H1 (cell line): Measurements from ENCODE around the gene DGKZ. TPM values are rescaled to one million over a fixed set of nuclear protein-coding genes. Genes with fewer than 3 reads are reported as not detected.

Source experiments
- CTCF ChIA-PET: fragments of 300-600 bp; sonication (Branson Sonifier 250); formaldehyde crosslinking; loops from one replicate; lab custom pipeline; 2021; ENCODE audit not compliant: partially characterized antibody; lab: Charles Lee
- POLR2A ChIA-PET: fragments of 300-600 bp; sonication (Branson Sonifier 250); formaldehyde crosslinking; loops from one replicate; lab custom pipeline; 2021; ENCODE audit warnings: inconsistent platforms; ENCODE audit not compliant: partially characterized antibody; lab: Charles Lee
- DNase-seq, 2 experiments: peaks; one replicate each; pipeline versions ENCODE4 v3.0.0 to v3.0.0-alpha.2; 2010 to 2022; ENCODE audit warnings: low spot score in 2 of 2, low read depth in 1 of 2, mixed read lengths in 1 of 2
- FAIRE-seq: peaks from 2 replicates; lab custom pipeline; 2011; peaks lifted over from hg19 to GRCh38; lab: Jason Lieb, UNC
- H2AFZ ChIP-seq: 2 replicates; pipeline ENCODE4 v1.8.1; 2012; ENCODE audit warnings: low read length, inconsistent platforms
- H2AK5ac ChIP-seq: 2 replicates; pipeline ENCODE4 v1.6.1; 2013; ENCODE audit warnings: low read depth, low read length
- H2BK120ac ChIP-seq: replicated peaks from 2 replicates; pipeline ENCODE3; 2013; ENCODE audit warnings: low read depth, low read length, inconsistent platforms
- H2BK12ac ChIP-seq: 2 replicates; pipeline ENCODE4 v1.6.1; 2013; ENCODE audit warnings: low read depth, low read length
- H2BK15ac ChIP-seq: 2 replicates; pipeline ENCODE4 v1.6.1; 2013; ENCODE audit warnings: low read length
- H2BK20ac ChIP-seq: 2 replicates; pipeline ENCODE4 v1.6.1; 2013; ENCODE audit warnings: low read length
- H2BK5ac ChIP-seq: 2 replicates; pipeline ENCODE4 v1.6.1; 2013; ENCODE audit warnings: low read depth, low read length
- H3K14ac ChIP-seq: 2 replicates; pipeline ENCODE4 v1.6.1; 2013; ENCODE audit warnings: inconsistent platforms; ENCODE audit not compliant: insufficient read length
- H3K18ac ChIP-seq: 2 replicates; pipeline ENCODE4 v1.6.1; 2013; ENCODE audit warnings: low read length; ENCODE audit errors: extremely low read depth
- H3K23ac ChIP-seq: 2 replicates; pipeline ENCODE4 v1.6.1; 2013; ENCODE audit warnings: inconsistent platforms; ENCODE audit not compliant: insufficient read length
- H3K23me2 ChIP-seq: 2 replicates; pipeline ENCODE4 v1.6.1; 2013; ENCODE audit warnings: low read depth, low read length
- H3K27ac ChIP-seq: 2 replicates; pipeline ENCODE4 v1.6.1; 2011; ENCODE audit warnings: low read depth, low read length, inconsistent platforms
- H3K27me3 ChIP-seq, 4 experiments: replicated peaks in 1 of 4; 1 replicate in 1 of 4; 2 replicates in 3 of 4; pipeline versions ENCODE4 v1.6.1 to v1.8.1; 2011 to 2013; ENCODE audit warnings: low read length in 3 of 4, mild to moderate bottlenecking in 3 of 4, inconsistent platforms in 2 of 4, mixed read lengths in 2 of 4, moderate library complexity in 1 of 4; ENCODE audit not compliant: control insufficient read depth in 3 of 4, insufficient read depth in 3 of 4; ENCODE audit errors: extremely low read depth in 1 of 4
- H3K36me3 ChIP-seq, 4 experiments: 2 replicates each; pipeline versions ENCODE4 v1.6.1 to v1.8.1; 2011 to 2013; ENCODE audit warnings: mild to moderate bottlenecking in 4 of 4, low read length in 3 of 4, moderate library complexity in 2 of 4, control low read depth in 1 of 4, inconsistent platforms in 1 of 4; ENCODE audit not compliant: insufficient read depth in 4 of 4, control insufficient read depth in 2 of 4
- H3K4ac ChIP-seq: replicated peaks from 2 replicates; pipeline ENCODE3; 2013; ENCODE audit warnings: low read length, low read depth, mixed read lengths, inconsistent platforms; ENCODE audit not compliant: insufficient read length
- H3K4me1 ChIP-seq, 4 experiments: replicated peaks in 1 of 4; 1 replicate in 1 of 4; 2 replicates in 3 of 4; pipeline versions ENCODE4 v1.6.1 to v1.8.1; 2011 to 2013; ENCODE audit warnings: low read length in 3 of 4, inconsistent platforms in 2 of 4, mixed read lengths in 1 of 4; ENCODE audit not compliant: insufficient read depth in 4 of 4, control insufficient read depth in 3 of 4
- H3K4me2 ChIP-seq, 2 experiments: 2 replicates each; pipeline versions ENCODE4 v1.6.1 to v1.8.1; 2011 to 2013; ENCODE audit warnings: low read depth in 2 of 2, low read length in 2 of 2, control low read depth in 1 of 2, inconsistent platforms in 1 of 2, mild to moderate bottlenecking in 1 of 2; ENCODE audit not compliant: insufficient read depth in 1 of 2
- H3K4me3 ChIP-seq, 4 experiments: fragments of 200-600, 300-600 bp in 1 of 4; sonication (generic), shearing (Covaris generic), sonication (Bioruptor Twin) in 1 of 4; 2 replicates each; pipeline versions ENCODE4 v1.5.1 to v1.8.1; 2011 to 2016; ENCODE audit warnings: low read length in 4 of 4, low read depth in 3 of 4, control low read depth in 2 of 4, inconsistent platforms in 2 of 4, mild to moderate bottlenecking in 2 of 4, mixed read lengths in 1 of 4, moderate library complexity in 1 of 4; ENCODE audit not compliant: insufficient read depth in 2 of 4; ENCODE audit errors: extremely low read depth in 1 of 4
- H3K56ac ChIP-seq: replicated peaks from 2 replicates; pipeline ENCODE3; 2013; ENCODE audit warnings: low read depth, mild to moderate bottlenecking, mixed read lengths, low read length, inconsistent platforms; ENCODE audit not compliant: insufficient read length
- H3K79me1 ChIP-seq: 2 replicates; pipeline ENCODE4 v1.6.1; 2013; ENCODE audit warnings: low read depth, low read length, control low read depth
- H3K79me2 ChIP-seq, 2 experiments: 2 replicates each; pipeline versions ENCODE4 v1.6.1 to v1.8.1; 2012 to 2013; ENCODE audit warnings: low read length in 2 of 2, mild to moderate bottlenecking in 2 of 2, inconsistent platforms in 1 of 2; ENCODE audit not compliant: insufficient read depth in 2 of 2, control insufficient read depth in 1 of 2
- H3K9ac ChIP-seq, 4 experiments: replicated peaks in 1 of 4; 1 replicate in 1 of 4; 2 replicates in 3 of 4; pipeline versions ENCODE4 v1.6.1 to v1.8.1; 2011 to 2013; ENCODE audit warnings: low read depth in 3 of 4, low read length in 3 of 4, control low read depth in 2 of 4, mild to moderate bottlenecking in 2 of 4, moderate library complexity in 2 of 4, inconsistent platforms in 1 of 4; ENCODE audit errors: extremely low read depth in 1 of 4
- H3K9me3 ChIP-seq, 2 experiments: 2 replicates each; pipeline versions ENCODE4 v1.6.1 to v1.8.1; 2012 to 2013; ENCODE audit warnings: mild to moderate bottlenecking in 2 of 2, moderate library complexity in 2 of 2, control low read depth in 1 of 2, inconsistent platforms in 1 of 2, low read depth in 1 of 2, low read length in 1 of 2, mixed read lengths in 1 of 2; ENCODE audit not compliant: insufficient read depth in 2 of 2
- H4K20me1 ChIP-seq, 2 experiments: replicated peaks in 1 of 2; 2 replicates each; pipeline versions ENCODE3 to v1.8.1; 2011 to 2013; ENCODE audit warnings: inconsistent platforms in 2 of 2, low read length in 2 of 2, mild to moderate bottlenecking in 1 of 2; ENCODE audit not compliant: insufficient read depth in 2 of 2, control insufficient read depth in 1 of 2
- H4K5ac ChIP-seq: 2 replicates; pipeline ENCODE4 v1.6.1; 2013; ENCODE audit warnings: low read length, low read depth, mixed read lengths, inconsistent platforms; ENCODE audit not compliant: insufficient read length
- H4K8ac ChIP-seq: 2 replicates; pipeline ENCODE4 v1.8.0; 2013; ENCODE audit warnings: mild to moderate bottlenecking, moderate library complexity, low read length, inconsistent platforms; ENCODE audit not compliant: insufficient read depth; ENCODE audit errors: extremely low read depth
- H4K91ac ChIP-seq: replicated peaks from 2 replicates; pipeline ENCODE3; 2013; ENCODE audit warnings: low read length, mixed read lengths, inconsistent platforms; ENCODE audit not compliant: insufficient read length
- BCL11A ChIP-seq, 2 experiments: IDR thresholded peaks; one replicate each; pipeline ENCODE4 v1.6.1; 2011; ENCODE audit warnings: low read depth in 2 of 2, low read length in 2 of 2, mild to moderate bottlenecking in 2 of 2
- RNF2 ChIP-seq: fragments of 200-900, 300-1000 bp; sonication (generic); IDR thresholded peaks from 2 replicates; pipeline ENCODE4 v1.7.1; 2016; ENCODE audit warnings: borderline replicate concordance, low read depth, mild to moderate bottlenecking, antibody characterized with exemption, low read length; ENCODE audit not compliant: poor library complexity, severe bottlenecking; ENCODE audit errors: missing control alignments
- SP2 ChIP-seq: IDR thresholded peaks from 2 replicates; pipeline ENCODE4 v1.6.1; 2012; ENCODE audit warnings: mild to moderate bottlenecking, low read length, inconsistent platforms
- SRF ChIP-seq: IDR thresholded peaks from 2 replicates; pipeline ENCODE4 v1.6.1; 2011; ENCODE audit warnings: mild to moderate bottlenecking, low read depth, low read length, moderate library complexity
- WGBS, 2 experiments: shearing (Covaris generic) in 1 of 2; methylation state at CpG; one replicate each; pipeline versions ENCODE4 v1.1.6 to v1.1.7; 2013 to 2015; ENCODE audit warnings: low lambda C conversion rate in 2 of 2, mixed read lengths in 2 of 2, inconsistent platforms in 1 of 2, low coverage in 1 of 2, missing lambda C conversion rate in 1 of 2; ENCODE audit not compliant: insufficient replicate concordance in 2 of 2, insufficient coverage in 1 of 2, insufficient read length in 1 of 2; ENCODE audit errors: extremely low coverage in 1 of 2, missing lambda C conversion rate in 1 of 2; 5-methylcytosine and 5-hydroxymethylcytosine counted together
- long read RNA-seq, 2 experiments: library from RNA in 1 of 2; library from capped mRNA in 1 of 2; stranded (forward); transcript quantifications; one replicate each; pipeline ENCODE4 v2.0.0, GENCODE V29; 2021; ENCODE audit warnings: inconsistent platforms in 1 of 2
- polyA minus RNA-seq, 3 experiments: library from RNA; depleted of rRNA, polyadenylated mRNA; stranded (reverse); fragments of >200 nt; gene quantifications; 1 replicate in 2 of 3; 2 replicates in 1 of 3; pipeline ENCODE4 v1.2.3, GENCODE V29; 2011
- polyA plus RNA-seq, 7 experiments: library from polyadenylated mRNA; depleted of rRNA in 3 of 7; stranded (reverse) in 5 of 7; unstranded in 2 of 7; fragments of >200 nt in 5 of 7; fragments of 200-250 nt in 2 of 7; gene quantifications; 1 replicate in 5 of 7; 2 replicates in 1 of 7; 4 replicates in 1 of 7; pipeline versions ENCODE4 v1.2.1 to v1.2.3, GENCODE V29; 2011 to 2013; ENCODE audit warnings: missing spikeins in 2 of 7, mixed read lengths in 2 of 7
- total RNA-seq: library from RNA; stranded (reverse); fragmentation: NEBNext Ultra II Directional; extraction: Animal tissue kit (Norgen Biotek cat#: 25700); gene quantifications from 2 replicates; pipeline ENCODE4 v1.2.1, GENCODE V29; 2021

Gene DGKZ, protein sequence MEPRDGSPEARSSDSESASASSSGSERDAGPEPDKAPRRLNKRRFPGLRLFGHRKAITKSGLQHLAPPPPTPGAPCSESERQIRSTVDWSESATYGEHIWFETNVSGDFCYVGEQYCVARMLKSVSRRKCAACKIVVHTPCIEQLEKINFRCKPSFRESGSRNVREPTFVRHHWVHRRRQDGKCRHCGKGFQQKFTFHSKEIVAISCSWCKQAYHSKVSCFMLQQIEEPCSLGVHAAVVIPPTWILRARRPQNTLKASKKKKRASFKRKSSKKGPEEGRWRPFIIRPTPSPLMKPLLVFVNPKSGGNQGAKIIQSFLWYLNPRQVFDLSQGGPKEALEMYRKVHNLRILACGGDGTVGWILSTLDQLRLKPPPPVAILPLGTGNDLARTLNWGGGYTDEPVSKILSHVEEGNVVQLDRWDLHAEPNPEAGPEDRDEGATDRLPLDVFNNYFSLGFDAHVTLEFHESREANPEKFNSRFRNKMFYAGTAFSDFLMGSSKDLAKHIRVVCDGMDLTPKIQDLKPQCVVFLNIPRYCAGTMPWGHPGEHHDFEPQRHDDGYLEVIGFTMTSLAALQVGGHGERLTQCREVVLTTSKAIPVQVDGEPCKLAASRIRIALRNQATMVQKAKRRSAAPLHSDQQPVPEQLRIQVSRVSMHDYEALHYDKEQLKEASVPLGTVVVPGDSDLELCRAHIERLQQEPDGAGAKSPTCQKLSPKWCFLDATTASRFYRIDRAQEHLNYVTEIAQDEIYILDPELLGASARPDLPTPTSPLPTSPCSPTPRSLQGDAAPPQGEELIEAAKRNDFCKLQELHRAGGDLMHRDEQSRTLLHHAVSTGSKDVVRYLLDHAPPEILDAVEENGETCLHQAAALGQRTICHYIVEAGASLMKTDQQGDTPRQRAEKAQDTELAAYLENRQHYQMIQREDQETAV
- total RNA-seq, result 84.4 and 88.5 TPM in 2 replicates
- polyA plus RNA-seq (2011; rRNA removed), result 184 and 262 TPM in 2 replicates
- polyA plus RNA-seq (2011; cell fraction: cytosol; rRNA removed), result 118 TPM
- 335 TPM for polyA plus RNA-seq (2011; cell fraction: nucleus; rRNA removed)
- 56.9 to 93.0 TPM (median 85.7 TPM) in 4 replicates for polyA plus RNA-seq (2012, experiment 1 of 2)
- polyA plus RNA-seq (2012, experiment 2 of 2), result 72.1 TPM
- polyA plus RNA-seq (2013, experiment 1 of 2), result 92.3 TPM
- 81.6 TPM for polyA plus RNA-seq (2013, experiment 2 of 2)
- 58.7 and 67.4 TPM in 2 replicates for polyA minus RNA-seq (2011; rRNA and poly(A)+ RNA removed)
- 72.8 TPM for polyA minus RNA-seq (2011; cell fraction: cytosol; rRNA and poly(A)+ RNA removed)
- 103 TPM for polyA minus RNA-seq (2011; cell fraction: nucleus; rRNA and poly(A)+ RNA removed)
- long read RNA-seq, experiment 1, partial matches to known transcripts, result 29 of 53 reads
- long read RNA-seq, experiment 1, other reads (novel, unspliced or antisense), result 22 of 53 reads
- long read RNA-seq, experiment 2, partial matches to known transcripts, result 2 of 3 reads
- long read RNA-seq, experiment 2, other reads (novel, unspliced or antisense), result 1 of 3 reads

DNA sequence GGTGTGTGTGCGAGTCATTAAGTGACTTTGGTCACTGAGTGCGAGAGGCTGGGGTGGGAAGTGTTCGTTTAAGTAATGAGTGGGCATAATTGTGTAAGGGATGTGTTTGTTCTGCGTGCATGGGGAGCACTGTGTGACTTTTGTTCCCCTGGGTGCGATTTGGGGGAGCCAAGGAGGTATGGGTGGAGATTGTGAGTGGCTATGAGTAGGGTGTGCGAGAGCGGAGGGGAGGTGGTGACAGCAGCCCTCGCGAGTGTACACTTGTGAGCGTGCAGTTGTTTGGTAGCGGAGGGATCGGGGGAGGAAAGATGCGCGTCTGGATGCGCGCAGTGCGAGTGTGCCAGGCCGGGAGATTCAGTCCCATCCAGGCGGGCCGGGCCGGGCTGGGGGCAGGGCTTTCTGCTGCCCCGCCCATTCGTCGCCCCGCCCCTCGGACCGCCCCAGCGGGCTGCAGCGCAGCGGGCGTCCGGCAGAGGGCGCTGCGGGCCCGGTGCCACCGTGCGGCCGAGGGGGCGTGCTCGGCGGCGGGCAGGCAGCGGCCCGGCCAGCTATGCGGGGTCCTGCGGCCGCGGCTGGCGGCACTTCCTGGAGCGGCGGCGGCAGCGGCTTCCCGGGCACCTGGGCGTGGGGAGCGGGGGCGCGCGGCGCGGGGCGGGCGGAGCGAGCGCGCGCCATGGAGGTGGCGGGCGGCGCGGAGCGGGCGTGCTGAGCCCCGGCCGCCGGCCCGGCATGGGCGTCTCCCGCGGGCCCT is at the start of gene DGKZ:
DGKZ (plus strand) TSS at position 578 of the 751 bp plus-strand sequence. CDS start 197 bp downstream, outside the sequence.
- Histone ChIP-seq H3K14ac (no peak within 1 kb of the TSS), H3K9me3 (no peaks in the 10 kb centered on the region), H3K79me1 (peaks cover 15% of the 10 kb centered on the region), H3K18ac (peak within 1 kb of the TSS; percentile 36; the same call in 1 of the 2 replicates), H3K4me1 (peaks cover 26 to 47% (median 33%) of the 10 kb centered on the region in 4 experiments), H2AFZ (no peak within 1 kb of the TSS), H3K27me3 (peaks cover 0 to 7% (median 3%) of the 10 kb centered on the region in 4 experiments; a peak in 1 of 7 replicates), H3K79me2 (peaks cover 0 to 39% of the 10 kb centered on the region in 2 experiments; a peak in 2 of 4 replicates), H2BK15ac (peak within 1 kb of the TSS; percentile 100), H3K23me2 (peaks cover 13% of the 10 kb centered on the region), H4K8ac (peak within 1 kb of the TSS; percentile 77), H2AK5ac (peak within 1 kb of the TSS; percentile 56), H4K20me1 (peaks cover 12 to 21% of the 10 kb centered on the region in 2 experiments), H2BK5ac (peak within 1 kb of the TSS; percentile 84; the same call in 1 of the 2 replicates), H2BK120ac (peak within 1 kb of the TSS; percentile 75), H3K36me3 (no peaks in the 10 kb centered on the region), H3K4me2 (peak within 1 kb of the TSS; percentile 95 to 99), H3K9ac (peak within 1 kb of the TSS; percentile 39 to 81 (median 62)), H4K91ac (peak within 1 kb of the TSS; percentile 91), H3K4me3 (peak within 1 kb of the TSS; percentile 71 to 83 (median 77)), H4K5ac (no peak within 1 kb of the TSS), H3K56ac (no peak within 1 kb of the TSS), H2BK12ac (peak within 1 kb of the TSS; percentile 99), H3K23ac (no peak within 1 kb of the TSS), H3K4ac (peak within 1 kb of the TSS; percentile 93), H3K27ac (no peak within 1 kb of the TSS), H2BK20ac (peak within 1 kb of the TSS; percentile 98)
- ChIA-PET CTCF (interaction anchor here (0.6 to 44.5 kb wide), 7 partner anchors 5 to 294 kb away, joined by 3 to 1004 read pairs (median 3); partner anchors contain the start of genes DGKZ and MDK), POLR2A (interaction anchor here (1.6 to 8.1 kb wide), 5 partner anchors 8 to 104 kb away, joined by 4 to 69 read pairs (median 10); no protein-coding TSS in a partner anchor)
- peak in 1 of 2 experiments; percentile 98 for DNase-seq
- WGBS, 2 experiments, result 15% methylated on average over 30 of the region's 80 CpGs; no CpG with 5 or more reads in 1 of the 2 experiments
- FAIRE-seq, result no peak
- TF ChIP-seq RNF2, result no peak
- TF ChIP-seq BCL11A (IDR thresholded peaks at IDR 0.05; ENCODE audit: low read depth in 2 of 2, low read length in 2 of 2), result no peak
- TF ChIP-seq SP2, result no peak
- 0 out of 2 replicates have a peak, but pooled peaks have one; percentile 7 for TF ChIP-seq SRF
